ENCODE results near the gene GPX4. TPM values are rescaled to one million over a fixed set of nuclear protein-coding genes. Genes with fewer than 3 reads are reported as not detected.

GPX4 gene
- total and polyA plus RNA-seq, 10 of the 15 experiments (the other 5 are each of a cell fraction or from before 2014, with no cell fraction given): 33.3 to 749 (median 297) TPM

DNA sequence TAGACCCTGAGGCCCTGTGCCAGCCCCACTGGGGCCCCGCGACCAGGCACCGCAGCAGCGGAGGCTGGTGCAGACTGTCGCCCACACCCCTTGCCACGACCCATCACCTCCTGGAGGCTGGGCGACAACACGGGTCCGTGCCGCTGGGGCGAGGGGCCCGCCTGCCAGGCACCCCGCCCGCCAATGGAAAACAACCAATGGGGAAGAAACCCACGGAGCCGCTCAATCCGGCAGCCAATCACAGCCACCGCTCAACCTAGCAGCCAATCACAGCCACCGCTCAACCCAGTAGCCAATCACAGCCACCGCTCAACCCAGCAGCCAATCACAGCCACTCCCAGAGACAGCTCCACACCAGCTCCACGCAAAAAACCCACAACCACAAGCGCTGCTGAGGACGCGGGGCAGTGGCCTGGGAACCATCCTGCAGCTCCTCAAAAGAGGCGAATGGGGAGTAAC lies 29.7 kb downstream of the GPX4 start (continued):
- TF ChIP-seq, protein P1, sequence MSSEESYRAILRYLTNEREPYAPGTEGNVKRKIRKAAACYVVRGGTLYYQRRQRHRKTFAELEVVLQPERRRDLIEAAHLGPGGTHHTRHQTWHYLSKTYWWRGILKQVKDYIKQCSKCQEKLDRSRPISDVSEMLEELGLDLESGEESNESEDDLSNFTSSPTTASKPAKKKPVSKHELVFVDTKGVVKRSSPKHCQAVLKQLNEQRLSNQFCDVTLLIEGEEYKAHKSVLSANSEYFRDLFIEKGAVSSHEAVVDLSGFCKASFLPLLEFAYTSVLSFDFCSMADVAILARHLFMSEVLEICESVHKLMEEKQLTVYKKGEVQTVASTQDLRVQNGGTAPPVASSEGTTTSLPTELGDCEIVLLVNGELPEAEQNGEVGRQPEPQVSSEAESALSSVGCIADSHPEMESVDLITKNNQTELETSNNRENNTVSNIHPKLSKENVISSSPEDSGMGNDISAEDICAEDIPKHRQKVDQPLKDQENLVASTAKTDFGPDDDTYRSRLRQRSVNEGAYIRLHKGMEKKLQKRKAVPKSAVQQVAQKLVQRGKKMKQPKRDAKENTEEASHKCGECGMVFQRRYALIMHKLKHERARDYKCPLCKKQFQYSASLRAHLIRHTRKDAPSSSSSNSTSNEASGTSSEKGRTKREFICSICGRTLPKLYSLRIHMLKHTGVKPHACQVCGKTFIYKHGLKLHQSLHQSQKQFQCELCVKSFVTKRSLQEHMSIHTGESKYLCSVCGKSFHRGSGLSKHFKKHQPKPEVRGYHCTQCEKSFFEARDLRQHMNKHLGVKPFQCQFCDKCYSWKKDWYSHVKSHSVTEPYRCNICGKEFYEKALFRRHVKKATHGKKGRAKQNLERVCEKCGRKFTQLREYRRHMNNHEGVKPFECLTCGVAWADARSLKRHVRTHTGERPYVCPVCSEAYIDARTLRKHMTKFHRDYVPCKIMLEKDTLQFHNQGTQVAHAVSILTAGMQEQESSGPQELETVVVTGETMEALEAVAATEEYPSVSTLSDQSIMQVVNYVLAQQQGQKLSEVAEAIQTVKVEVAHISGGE (CRISPR knock-in tag; IDR thresholded peaks at IDR 0.05): no peak
- TF ChIP-seq RUNX3 (IDR thresholded peaks at IDR 0.05; ENCODE audit: low read length): peak; percentile 77
- TF ChIP-seq, protein P2, sequence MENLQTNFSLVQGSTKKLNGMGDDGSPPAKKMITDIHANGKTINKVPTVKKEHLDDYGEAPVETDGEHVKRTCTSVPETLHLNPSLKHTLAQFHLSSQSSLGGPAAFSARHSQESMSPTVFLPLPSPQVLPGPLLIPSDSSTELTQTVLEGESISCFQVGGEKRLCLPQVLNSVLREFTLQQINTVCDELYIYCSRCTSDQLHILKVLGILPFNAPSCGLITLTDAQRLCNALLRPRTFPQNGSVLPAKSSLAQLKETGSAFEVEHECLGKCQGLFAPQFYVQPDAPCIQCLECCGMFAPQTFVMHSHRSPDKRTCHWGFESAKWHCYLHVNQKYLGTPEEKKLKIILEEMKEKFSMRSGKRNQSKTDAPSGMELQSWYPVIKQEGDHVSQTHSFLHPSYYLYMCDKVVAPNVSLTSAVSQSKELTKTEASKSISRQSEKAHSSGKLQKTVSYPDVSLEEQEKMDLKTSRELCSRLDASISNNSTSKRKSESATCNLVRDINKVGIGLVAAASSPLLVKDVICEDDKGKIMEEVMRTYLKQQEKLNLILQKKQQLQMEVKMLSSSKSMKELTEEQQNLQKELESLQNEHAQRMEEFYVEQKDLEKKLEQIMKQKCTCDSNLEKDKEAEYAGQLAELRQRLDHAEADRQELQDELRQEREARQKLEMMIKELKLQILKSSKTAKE (IDR thresholded peaks at IDR 0.05; ENCODE audit: low read depth, poor library complexity, severe bottlenecking): no peak
- TF ChIP-seq, protein P3, sequence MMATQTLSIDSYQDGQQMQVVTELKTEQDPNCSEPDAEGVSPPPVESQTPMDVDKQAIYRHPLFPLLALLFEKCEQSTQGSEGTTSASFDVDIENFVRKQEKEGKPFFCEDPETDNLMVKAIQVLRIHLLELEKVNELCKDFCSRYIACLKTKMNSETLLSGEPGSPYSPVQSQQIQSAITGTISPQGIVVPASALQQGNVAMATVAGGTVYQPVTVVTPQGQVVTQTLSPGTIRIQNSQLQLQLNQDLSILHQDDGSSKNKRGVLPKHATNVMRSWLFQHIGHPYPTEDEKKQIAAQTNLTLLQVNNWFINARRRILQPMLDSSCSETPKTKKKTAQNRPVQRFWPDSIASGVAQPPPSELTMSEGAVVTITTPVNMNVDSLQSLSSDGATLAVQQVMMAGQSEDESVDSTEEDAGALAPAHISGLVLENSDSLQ (IDR thresholded peaks at IDR 0.05): peak; percentile 89
- TF ChIP-seq, protein P4, sequence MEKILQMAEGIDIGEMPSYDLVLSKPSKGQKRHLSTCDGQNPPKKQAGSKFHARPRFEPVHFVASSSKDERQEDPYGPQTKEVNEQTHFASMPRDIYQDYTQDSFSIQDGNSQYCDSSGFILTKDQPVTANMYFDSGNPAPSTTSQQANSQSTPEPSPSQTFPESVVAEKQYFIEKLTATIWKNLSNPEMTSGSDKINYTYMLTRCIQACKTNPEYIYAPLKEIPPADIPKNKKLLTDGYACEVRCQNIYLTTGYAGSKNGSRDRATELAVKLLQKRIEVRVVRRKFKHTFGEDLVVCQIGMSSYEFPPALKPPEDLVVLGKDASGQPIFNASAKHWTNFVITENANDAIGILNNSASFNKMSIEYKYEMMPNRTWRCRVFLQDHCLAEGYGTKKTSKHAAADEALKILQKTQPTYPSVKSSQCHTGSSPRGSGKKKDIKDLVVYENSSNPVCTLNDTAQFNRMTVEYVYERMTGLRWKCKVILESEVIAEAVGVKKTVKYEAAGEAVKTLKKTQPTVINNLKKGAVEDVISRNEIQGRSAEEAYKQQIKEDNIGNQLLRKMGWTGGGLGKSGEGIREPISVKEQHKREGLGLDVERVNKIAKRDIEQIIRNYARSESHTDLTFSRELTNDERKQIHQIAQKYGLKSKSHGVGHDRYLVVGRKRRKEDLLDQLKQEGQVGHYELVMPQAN (conservative IDR thresholded peaks at IDR 0.05): 0 out of 2 replicates have a peak, but pooled peaks have one; percentile 0
- TF ChIP-seq MTA3 (IDR thresholded peaks at IDR 0.05; ENCODE audit: borderline replicate concordance, low read length): no peak
- no peak for TF ChIP-seq ZBED1 (IDR thresholded peaks at IDR 0.05; ENCODE audit: borderline replicate concordance)
- TF ChIP-seq GABPA (IDR thresholded peaks at IDR 0.05; ENCODE audit: low read depth): no peak
- TF ChIP-seq NR2F1 (conservative IDR thresholded peaks at IDR 0.05): no peak; the same call in 1 of the 2 replicates
- no peak for TF ChIP-seq TCF3 (IDR thresholded peaks at IDR 0.05; ENCODE audit: borderline replicate concordance, insufficient read depth, low read depth, low read length)
- no peak for TF ChIP-seq MYC (IDR thresholded peaks at IDR 0.05; ENCODE audit: insufficient read depth, insufficient read length, insufficient replicate concordance, low read length, severe bottlenecking)
- TF ChIP-seq, protein P5, sequence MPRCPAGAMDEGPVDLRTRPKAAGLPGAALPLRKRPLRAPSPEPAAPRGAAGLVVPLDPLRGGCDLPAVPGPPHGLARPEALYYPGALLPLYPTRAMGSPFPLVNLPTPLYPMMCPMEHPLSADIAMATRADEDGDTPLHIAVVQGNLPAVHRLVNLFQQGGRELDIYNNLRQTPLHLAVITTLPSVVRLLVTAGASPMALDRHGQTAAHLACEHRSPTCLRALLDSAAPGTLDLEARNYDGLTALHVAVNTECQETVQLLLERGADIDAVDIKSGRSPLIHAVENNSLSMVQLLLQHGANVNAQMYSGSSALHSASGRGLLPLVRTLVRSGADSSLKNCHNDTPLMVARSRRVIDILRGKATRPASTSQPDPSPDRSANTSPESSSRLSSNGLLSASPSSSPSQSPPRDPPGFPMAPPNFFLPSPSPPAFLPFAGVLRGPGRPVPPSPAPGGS (IDR thresholded peaks at IDR 0.05; ENCODE audit: borderline replicate concordance, insufficient read depth, low read depth, low read length, poor library complexity, severe bottlenecking): no peak
- TF ChIP-seq TCF7 (IDR thresholded peaks at IDR 0.05; ENCODE audit: borderline replicate concordance): no peak
- TF ChIP-seq, protein P6, sequence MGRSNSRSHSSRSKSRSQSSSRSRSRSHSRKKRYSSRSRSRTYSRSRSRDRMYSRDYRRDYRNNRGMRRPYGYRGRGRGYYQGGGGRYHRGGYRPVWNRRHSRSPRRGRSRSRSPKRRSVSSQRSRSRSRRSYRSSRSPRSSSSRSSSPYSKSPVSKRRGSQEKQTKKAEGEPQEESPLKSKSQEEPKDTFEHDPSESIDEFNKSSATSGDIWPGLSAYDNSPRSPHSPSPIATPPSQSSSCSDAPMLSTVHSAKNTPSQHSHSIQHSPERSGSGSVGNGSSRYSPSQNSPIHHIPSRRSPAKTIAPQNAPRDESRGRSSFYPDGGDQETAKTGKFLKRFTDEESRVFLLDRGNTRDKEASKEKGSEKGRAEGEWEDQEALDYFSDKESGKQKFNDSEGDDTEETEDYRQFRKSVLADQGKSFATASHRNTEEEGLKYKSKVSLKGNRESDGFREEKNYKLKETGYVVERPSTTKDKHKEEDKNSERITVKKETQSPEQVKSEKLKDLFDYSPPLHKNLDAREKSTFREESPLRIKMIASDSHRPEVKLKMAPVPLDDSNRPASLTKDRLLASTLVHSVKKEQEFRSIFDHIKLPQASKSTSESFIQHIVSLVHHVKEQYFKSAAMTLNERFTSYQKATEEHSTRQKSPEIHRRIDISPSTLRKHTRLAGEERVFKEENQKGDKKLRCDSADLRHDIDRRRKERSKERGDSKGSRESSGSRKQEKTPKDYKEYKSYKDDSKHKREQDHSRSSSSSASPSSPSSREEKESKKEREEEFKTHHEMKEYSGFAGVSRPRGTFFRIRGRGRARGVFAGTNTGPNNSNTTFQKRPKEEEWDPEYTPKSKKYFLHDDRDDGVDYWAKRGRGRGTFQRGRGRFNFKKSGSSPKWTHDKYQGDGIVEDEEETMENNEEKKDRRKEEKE (IDR thresholded peaks at IDR 0.05): no peak
- TF ChIP-seq NFYB (IDR thresholded peaks at IDR 0.05; ENCODE audit: insufficient read depth, low read depth, low read length): peak; percentile 99
- TF ChIP-seq POLR2A (IDR thresholded peaks at IDR 0.05; ENCODE audit: low read depth, low read length): peak; percentile 80
- no peak for TF ChIP-seq HCFC1 (IDR thresholded peaks at IDR 0.05; ENCODE audit: low read length)
